Transverse colon (tissue), 4 donors: ENCODE results near the gene OSBPL9. TPM values are rescaled to one million over a fixed set of nuclear protein-coding genes. Genes with fewer than 3 reads are reported as not detected.

Source experiments
- DNase-seq: peaks from one replicate; pipeline ENCODE4 v3.0.0-alpha.2; 2019
- H3K27ac ChIP-seq, 4 donors: fragments of 200-600 bp; sonication (generic); 2 replicates each; pipeline ENCODE4 v1.5.1; 2016 to 2018; ENCODE audit warnings: inconsistent platforms in 4 of 4
- H3K27me3 ChIP-seq: fragments of 200-600 bp; sonication (generic); 2 replicates; pipeline ENCODE4 v1.5.1; 2017; ENCODE audit warnings: inconsistent platforms
- H3K36me3 ChIP-seq, 4 donors: fragments of 200-600 bp; sonication (generic); 2 replicates each; pipeline ENCODE4 v1.5.1; 2017 to 2019; ENCODE audit warnings: inconsistent platforms in 4 of 4
- H3K4me1 ChIP-seq, 4 donors: fragments of 200-600 bp; sonication (generic); 2 replicates each; pipeline ENCODE4 v1.5.1; 2017 to 2020; ENCODE audit warnings: inconsistent platforms in 4 of 4
- H3K4me3 ChIP-seq, 4 donors: fragments of 200-600 bp; sonication (generic); 1 replicate in 1 of 4; 2 replicates in 3 of 4; pipeline versions ENCODE4 v1.5.1 to v1.6.1; 2017 to 2019; ENCODE audit warnings: inconsistent platforms in 4 of 4
- H3K9me3 ChIP-seq, 2 donors: fragments of 200-600 bp; sonication (generic); 2 replicates each; pipeline ENCODE4 v1.5.1; 2017 to 2019; ENCODE audit warnings: inconsistent platforms in 2 of 2
- CTCF ChIP-seq, 5 experiments: fragments of 200-600 bp in 3 of 5; fragments of 450-650 bp in 2 of 5; sonication (generic) in 3 of 5; IDR thresholded peaks; 1 replicate in 2 of 5; 2 replicates in 3 of 5; pipeline ENCODE4 v1.5.1; 2016 to 2017; ENCODE audit warnings: antibody characterized with exemption in 5 of 5, inconsistent platforms in 3 of 5, mild to moderate bottlenecking in 2 of 5, moderate library complexity in 1 of 5
- EP300 ChIP-seq: sonication (generic); formaldehyde crosslinking; IDR thresholded peaks from one replicate; pipeline ENCODE4 v1.6.1; 2017; ENCODE audit warnings: antibody characterized with exemption, low read depth
- POLR2A ChIP-seq: fragments of 450-650 bp; IDR thresholded peaks from one replicate; pipeline ENCODE4 v1.6.1; 2016; ENCODE audit warnings: antibody characterized with exemption, mild to moderate bottlenecking, moderate library complexity
- POLR2AphosphoS5 ChIP-seq, 3 donors: sonication (generic); formaldehyde crosslinking; IDR thresholded peaks; one replicate each; pipeline ENCODE4 v1.6.1; 2016; ENCODE audit warnings: antibody characterized with exemption in 3 of 3
- WGBS, 2 donors: methylation state at CpG; one replicate each; pipeline ENCODE4 v1.1.5; 2018; ENCODE audit warnings: low coverage in 1 of 2; 5-methylcytosine and 5-hydroxymethylcytosine counted together
- in situ Hi-C, 4 donors: fragments of 200-750 bp; cut with MboI; loops; one replicate each; pipeline versions ENCODE4 v1.15.0 to v1.15.1; 2017; ENCODE audit warnings: low sequenced_read_pairs in 3 of 4, low pct_ligation_motif_present in 1 of 4, low pct_unique_long_range_greater_than_20kb in 1 of 4
- intact Hi-C: fragments of 100-400 bp; cut with DNase I; formaldehyde crosslinking; loops from one replicate; pipeline ENCODE4 v1.15.1; 2023; ENCODE audit warnings: low total_unique reads
- total RNA-seq, 4 donors: library from RNA; depleted of rRNA; stranded (reverse); fragments of >200 nt; gene quantifications; one replicate each; pipeline ENCODE4 v1.1.0, GENCODE V29; 2016

OSBPL9 gene
- total RNA-seq, 4 donors from 2014 or later = 56.1 to 82.1 (median 65.4) TPM

GRCh38 chr1:51714374-51715019 is 97.6 kb downstream of the OSBPL9 start:
- H3K27me3 ChIP-seq = no peaks in the 10 kb centered on the region
- intact Hi-C loops (no loop called here), in situ Hi-C loops (no loop called here)
- no peaks in the 10 kb centered on the region for H3K4me1 ChIP-seq
- H3K36me3 ChIP-seq = no peaks in the 10 kb centered on the region
- TF ChIP-seq POLR2A = no peak
- TF ChIP-seq POLR2AphosphoS5 (IDR thresholded peaks at IDR 0.05) = no peak
- no peak for TF ChIP-seq EP300
- TF ChIP-seq CTCF (IDR thresholded peaks at IDR 0.05) = no peak
- no peak for DNase-seq
- no peaks in the 10 kb centered on the region for H3K9me3 ChIP-seq
- H3K4me3 ChIP-seq = no peak overlapping the region
- H3K27ac ChIP-seq = no peak overlapping the region
- 90 to 91% methylated on average over 7 to 8 of the region's 8 CpGs for WGBS, 2 donors

- H3K27me3 ChIP-seq = no peaks in the 10 kb centered on the region
- no peak overlapping the region for H3K4me3 ChIP-seq
- TF ChIP-seq CTCF (IDR thresholded peaks at IDR 0.05) = no peak
- WGBS, 2 donors = 83% methylated on average over 4 of the region's 4 CpGs; no CpG with 5 or more reads in 1 of the 2 donors
- in situ Hi-C loops (no loop called here), intact Hi-C loops (no loop called here)
- H3K9me3 ChIP-seq = no peaks in the 10 kb centered on the region
- no peak for DNase-seq
- no peaks in the 10 kb centered on the region for H3K4me1 ChIP-seq
- no peak overlapping the region for H3K27ac ChIP-seq
- H3K36me3 ChIP-seq = no peaks in the 10 kb centered on the region
Observed at GRCh38 chr1:51715369-51715768, 98.5 kb downstream of the OSBPL9 start.

- H3K9me3 ChIP-seq = no peaks in the 10 kb centered on the region
- no peaks in the 10 kb centered on the region for H3K4me1 ChIP-seq
- no peak overlapping the region for H3K4me3 ChIP-seq
- no peak overlapping the region for H3K27ac ChIP-seq
- DNase-seq = no peak
- TF ChIP-seq POLR2AphosphoS5 (IDR thresholded peaks at IDR 0.05) (no peak), EP300 (no peak), CTCF (IDR thresholded peaks at IDR 0.05) (no peak), POLR2A (no peak)
- in situ Hi-C loops = no loop called here
- H3K36me3 ChIP-seq = no peaks in the 10 kb centered on the region
- no peaks in the 10 kb centered on the region for H3K27me3 ChIP-seq
- intact Hi-C loops = no loop called here
- WGBS, 2 donors = 98 to 100% methylated on average over 2 to 3 of the region's 3 CpGs
Observed at GRCh38 chr1:51716746-51717145, 99.9 kb downstream of the OSBPL9 start.

- WGBS, 2 donors = 87 to 88% methylated on average over 3 of the region's 3 CpGs
- Histone ChIP-seq H3K36me3 (no peaks in the 10 kb centered on the region), H3K27me3 (no peaks in the 10 kb centered on the region), H3K4me1 (no peaks in the 10 kb centered on the region), H3K4me3 (no peak overlapping the region), H3K9me3 (no peaks in the 10 kb centered on the region), H3K27ac (no peak overlapping the region)
- in situ Hi-C loops (no loop called here), intact Hi-C loops (no loop called here)
- DNase-seq = no peak
- no peak for TF ChIP-seq POLR2A
- TF ChIP-seq POLR2AphosphoS5 (IDR thresholded peaks at IDR 0.05) = no peak
- no peak for TF ChIP-seq EP300
- no peak for TF ChIP-seq CTCF (IDR thresholded peaks at IDR 0.05)
Observed at GRCh38 chr1:51717842-51718241, 101.0 kb downstream of the OSBPL9 start.
